Thoracic aorta (tissue), 2 donors: ENCODE data around the gene PHETA1. TPM values are rescaled to one million over a fixed set of nuclear protein-coding genes. Genes with fewer than 3 reads are reported as not detected.
A peak's percentile ranks its signal among the peaks of the same experiment; 100 is the strongest.

Source experiments
- ATAC-seq: fragments of 150-250 bp; one replicate; pipeline ENCODE4 v1.8.0; 2017; ENCODE audit warnings: low read depth; ENCODE audit not compliant: insufficient number of reproducible peaks, low FRiP score
- DNase-seq: peaks from one replicate; pipeline ENCODE4 v3.0.0-alpha.2; 2020; ENCODE audit warnings: low spot score
- H3K27ac ChIP-seq, 2 donors: fragments of 200-600 bp; sonication (generic); 1 replicate in 1 of 2; 2 replicates in 1 of 2; pipeline ENCODE4 v1.5.1; 2016; ENCODE audit warnings: mild to moderate bottlenecking in 2 of 2, moderate library complexity in 2 of 2
- H3K27me3 ChIP-seq: fragments of 200-600 bp; sonication (generic); replicated peaks from 2 replicates; pipeline ENCODE4 v1.6.0; 2016; ENCODE audit warnings: mild to moderate bottlenecking; ENCODE audit not compliant: insufficient read depth
- H3K36me3 ChIP-seq: fragments of 200-600 bp; sonication (generic); one replicate; pipeline ENCODE4 v1.5.1; 2016
- H3K4me1 ChIP-seq, 2 donors: fragments of 200-600 bp; sonication (generic); 1 replicate in 1 of 2; 2 replicates in 1 of 2; pipeline versions ENCODE4 v1.5.1 to v1.6.0; 2016; ENCODE audit warnings: low read depth in 2 of 2, mild to moderate bottlenecking in 1 of 2; ENCODE audit not compliant: control insufficient read depth in 1 of 2
- H3K4me3 ChIP-seq: fragments of 200-600 bp; sonication (generic); 2 replicates; pipeline ENCODE4 v1.5.1; 2016; ENCODE audit warnings: mild to moderate bottlenecking
- H3K9me3 ChIP-seq: fragments of 200-600 bp; sonication (generic); 2 replicates; pipeline ENCODE4 v1.5.1; 2016
- CTCF ChIP-seq: fragments of 200-600 bp; sonication (generic); IDR thresholded peaks from one replicate; pipeline ENCODE4 v1.5.1; 2019; ENCODE audit warnings: antibody characterized with exemption
- total RNA-seq, 2 donors: library from RNA; depleted of rRNA; stranded (reverse); fragments of >200 nt; gene quantifications; one replicate each; pipeline versions ENCODE4 v1.1.0 to v1.2.3, GENCODE V29; 2016

Gene PHETA1
- total RNA-seq, 2 donors from 2014 or later: 12.6 to 14.7 TPM

GRCh38 chr12:111407377-111408115 lies 38.7 kb upstream of the PHETA1 start:
- Histone ChIP-seq H3K4me3 (peak overlapping the region; percentile 96), H3K36me3 (no peaks in the 10 kb centered on the region), H3K4me1 (peaks cover 39 to 90% of the 10 kb centered on the region in 2 donors), H3K27ac (peak overlapping the region; percentile 65 to 66), H3K9me3 (no peaks in the 10 kb centered on the region), H3K27me3 (no peaks in the 10 kb centered on the region)
- no peak for DNase-seq
- no peak for TF ChIP-seq CTCF
- ATAC-seq: no peak

GRCh38 chr12:111406474-111407376 lies 37.8 kb upstream of the PHETA1 start:
- ATAC-seq: no peak
- H3K4me1 ChIP-seq: peaks cover 35 to 82% of the 10 kb centered on the region in 2 donors

GRCh38 chr12:111405859-111406473 lies 37.1 kb upstream of the PHETA1 start, which contains the start of gene SH2B3:
TSS of gene SH2B3 (plus strand) at chr12:111405923. CDS start at chr12:111418146, 12,223 bp downstream.
- no peaks in the 10 kb centered on the region for H3K9me3 ChIP-seq
- no peak for TF ChIP-seq CTCF
- peak within 1 kb of the TSS; percentile 74 to 82 for H3K27ac ChIP-seq
- peaks cover 28 to 74% of the 10 kb centered on the region in 2 donors for H3K4me1 ChIP-seq
- no peak for DNase-seq
- no peak for ATAC-seq
- H3K27me3 ChIP-seq: no peaks in the 10 kb centered on the region
- no peaks in the 10 kb centered on the region for H3K36me3 ChIP-seq
- H3K4me3 ChIP-seq: peak within 1 kb of the TSS; percentile 96

More at GRCh38 chr12:111406474-111407376, 37.8 kb upstream of the PHETA1 start:
- no peak for DNase-seq
- no peak for TF ChIP-seq CTCF
- Histone ChIP-seq H3K27ac (peak overlapping the region; percentile 66 to 74), H3K36me3 (no peaks in the 10 kb centered on the region), H3K27me3 (no peaks in the 10 kb centered on the region), H3K4me3 (peak overlapping the region; percentile 96), H3K9me3 (no peaks in the 10 kb centered on the region)

GRCh38 chr12:111405149-111405858 lies 36.4 kb upstream of the PHETA1 start:
- Histone ChIP-seq H3K9me3 (no peaks in the 10 kb centered on the region), H3K4me1 (peaks cover 21 to 68% of the 10 kb centered on the region in 2 donors), H3K27ac (peak overlapping the region in 1 of 2 donors; percentile 82), H3K36me3 (no peaks in the 10 kb centered on the region), H3K4me3 (peak overlapping the region; percentile 96), H3K27me3 (no peaks in the 10 kb centered on the region)
- DNase-seq: peak; percentile 72
- peak; percentile 78 for ATAC-seq
- TF ChIP-seq CTCF: no peak
